Aorta (tissue), 5 donors: Measurements from ENCODE around the gene LRP1B. TPM values are rescaled to one million over a fixed set of nuclear protein-coding genes. Genes with fewer than 3 reads are reported as not detected.

ENCODE experiments used
- ATAC-seq: fragments of 200-7000 bp; cut with Tn5 transposase; one replicate; pipeline ENCODE4 v1.9.1; 2022; ENCODE audit warnings: moderate library complexity; ENCODE audit not compliant: low FRiP score
- DNase-seq, 2 donors: peaks; one replicate each; pipeline ENCODE4 v3.0.0-alpha.2; 2020
- H3K27ac ChIP-seq, 2 donors: one replicate each; pipeline ENCODE4 v1.5.1; 2013; ENCODE audit warnings: low read length in 2 of 2, mild to moderate bottlenecking in 2 of 2, moderate library complexity in 2 of 2, control low read depth in 1 of 2, inconsistent platforms in 1 of 2, low read depth in 1 of 2
- H3K27me3 ChIP-seq, 2 donors: one replicate each; pipeline ENCODE4 v1.6.1; 2013; ENCODE audit warnings: control low read depth in 1 of 2, low read length in 1 of 2, mild to moderate bottlenecking in 1 of 2, moderate library complexity in 1 of 2; ENCODE audit not compliant: insufficient read depth in 2 of 2, control insufficient read depth in 1 of 2
- H3K36me3 ChIP-seq, 2 donors: one replicate each; pipeline ENCODE4 v1.6.1; 2013; ENCODE audit warnings: control low read depth in 1 of 2, low read length in 1 of 2, mild to moderate bottlenecking in 1 of 2; ENCODE audit not compliant: insufficient read depth in 2 of 2, control insufficient read depth in 1 of 2
- H3K4me1 ChIP-seq, 2 donors: one replicate each; pipeline ENCODE4 v1.6.1; 2013; ENCODE audit warnings: low read length in 2 of 2, control low read depth in 1 of 2, mild to moderate bottlenecking in 1 of 2, moderate library complexity in 1 of 2; ENCODE audit not compliant: insufficient read depth in 2 of 2, control insufficient read depth in 1 of 2
- H3K4me3 ChIP-seq, 2 donors: one replicate each; pipeline ENCODE4 v1.5.1; 2013; ENCODE audit warnings: low read length in 2 of 2, control low read depth in 1 of 2, mild to moderate bottlenecking in 1 of 2
- H3K9me3 ChIP-seq: one replicate; pipeline ENCODE4 v1.6.1; 2013; ENCODE audit warnings: mild to moderate bottlenecking, low read length; ENCODE audit not compliant: control insufficient read depth
- WGBS, 2 donors: extraction: QIAGEN DNeasy Blood & Tissue Kit; methylation state at CpG; one replicate each; pipeline ENCODE4 v1.1.7; 2013; 5-methylcytosine and 5-hydroxymethylcytosine counted together
- intact Hi-C, 2 donors: fragments of 100-400 bp; cut with DNase I; formaldehyde crosslinking; loops; one replicate each; pipeline versions ENCODE4 v1.14.2 to v1.15.0; 2022
- polyA plus RNA-seq, 2 donors: library from polyadenylated mRNA; stranded (reverse); fragments of 200-250 nt; gene quantifications; one replicate each; pipeline ENCODE4 v1.2.3, GENCODE V29; 2013
- total RNA-seq, 2 donors: library from RNA; stranded (reverse); fragmentation: NEBNext Ultra II Directional; extraction: Animal tissue kit (Norgen Biotek cat#: 25700); gene quantifications; one replicate each; pipeline ENCODE4 v1.2.1, GENCODE V29; 2021
- donor health status: healthy with polysubstance abuse.
- donor health status: Bipolar disorder and iron deficiency.
- donor health status: DM: no; HTN: no; CAD: no.
- donor health status: DM: no; HTN: no; CAD: no.
- donor health status: DM: yes; HTN: yes; CAD: no.

LRP1B gene
- total and polyA plus RNA-seq, 4 donors, result 0.33 to 0.94 TPM; not detected in 2

- intact Hi-C loops, result no loop called here
- WGBS, 2 donors, result 80 to 85% methylated on average over 3 of the region's 3 CpGs
- no peaks in the 10 kb centered on the region for H3K9me3 ChIP-seq
- DNase-seq (no peak), ATAC-seq (no peak)
- H3K27ac ChIP-seq, result no peak overlapping the region
- no peaks in the 10 kb centered on the region for H3K36me3 ChIP-seq
- no peak overlapping the region for H3K4me3 ChIP-seq
- H3K27me3 ChIP-seq, result no peaks in the 10 kb centered on the region
- no peaks in the 10 kb centered on the region for H3K4me1 ChIP-seq
Measured at GRCh38 chr2:141647353-141647752, 483.5 kb downstream of the LRP1B start.

GRCh38 chr2:141641462-141641861 lies 489.4 kb downstream of the LRP1B start:
- H3K36me3 ChIP-seq, result no peaks in the 10 kb centered on the region
- no peaks in the 10 kb centered on the region for H3K4me1 ChIP-seq
- DNase-seq, result no peak
- no peak for ATAC-seq
- no peak overlapping the region for H3K4me3 ChIP-seq
- H3K27ac ChIP-seq, result no peak overlapping the region
- intact Hi-C loops, result no loop called here
- H3K9me3 ChIP-seq, result no peaks in the 10 kb centered on the region
- H3K27me3 ChIP-seq, result no peaks in the 10 kb centered on the region

- ATAC-seq (no peak), DNase-seq (no peak)
- H3K9me3 ChIP-seq, result no peaks in the 10 kb centered on the region
- H3K27ac ChIP-seq, result no peak overlapping the region
- intact Hi-C loops, result no loop called here
- WGBS, 2 donors, result 58 to 60% methylated on average over 3 of the region's 3 CpGs
- no peak overlapping the region for H3K4me3 ChIP-seq
- no peaks in the 10 kb centered on the region for H3K27me3 ChIP-seq
- H3K4me1 ChIP-seq, result no peaks in the 10 kb centered on the region
- H3K36me3 ChIP-seq, result no peaks in the 10 kb centered on the region
Measured at GRCh38 chr2:141639809-141640208, 491.0 kb downstream of the LRP1B start.

- no peak for DNase-seq
- ATAC-seq, result no peak
- intact Hi-C loops, result no loop called here
Measured at GRCh38 chr2:141633132-141633531, 497.7 kb downstream of the LRP1B start.

GRCh38 chr2:141630407-141630930 lies 500.3 kb downstream of the LRP1B start:
- no peaks in the 10 kb centered on the region for H3K36me3 ChIP-seq
- intact Hi-C loops, result no loop called here
- H3K4me1 ChIP-seq, result no peaks in the 10 kb centered on the region
- no peaks in the 10 kb centered on the region for H3K27me3 ChIP-seq
- ATAC-seq, result no peak
- H3K4me3 ChIP-seq, result no peak overlapping the region
- no peak overlapping the region for H3K27ac ChIP-seq
- no peaks in the 10 kb centered on the region for H3K9me3 ChIP-seq
- 68 to 69% methylated on average over 3 of the region's 3 CpGs for WGBS, 2 donors
- DNase-seq, result no peak

More at GRCh38 chr2:141633132-141633531, 497.7 kb downstream of the LRP1B start:
- Histone ChIP-seq H3K9me3 (no peaks in the 10 kb centered on the region), H3K4me3 (no peak overlapping the region), H3K27me3 (no peaks in the 10 kb centered on the region), H3K36me3 (no peaks in the 10 kb centered on the region), H3K4me1 (no peaks in the 10 kb centered on the region), H3K27ac (no peak overlapping the region)

GRCh38 chr2:141620372-141620771 lies 510.4 kb downstream of the LRP1B start:
- H3K27me3 ChIP-seq, result no peaks in the 10 kb centered on the region
- H3K9me3 ChIP-seq, result no peaks in the 10 kb centered on the region
- intact Hi-C loops, result no loop called here
- ATAC-seq, result no peak
- no peaks in the 10 kb centered on the region for H3K4me1 ChIP-seq
- DNase-seq, result no peak
- no peaks in the 10 kb centered on the region for H3K36me3 ChIP-seq
- H3K4me3 ChIP-seq, result no peak overlapping the region
- H3K27ac ChIP-seq, result no peak overlapping the region

- Histone ChIP-seq H3K27ac (no peak overlapping the region), H3K27me3 (no peaks in the 10 kb centered on the region), H3K9me3 (no peaks in the 10 kb centered on the region), H3K4me3 (no peak overlapping the region), H3K4me1 (no peaks in the 10 kb centered on the region), H3K36me3 (no peaks in the 10 kb centered on the region)
- no peak for ATAC-seq
- WGBS, 2 donors, result 87 to 91% methylated on average over 2 of the region's 2 CpGs
- intact Hi-C loops, result no loop called here
- no peak for DNase-seq
Measured at GRCh38 chr2:141618457-141618856, 512.4 kb downstream of the LRP1B start.

- no peaks in the 10 kb centered on the region for H3K27me3 ChIP-seq
- intact Hi-C loops, result no loop called here
- H3K4me3 ChIP-seq, result no peak overlapping the region
- no peaks in the 10 kb centered on the region for H3K4me1 ChIP-seq
- no peaks in the 10 kb centered on the region for H3K36me3 ChIP-seq
- 89 to 93% methylated on average over 1 of the region's 1 CpG for WGBS, 2 donors
- no peak overlapping the region for H3K27ac ChIP-seq
- DNase-seq (no peak), ATAC-seq (no peak)
- H3K9me3 ChIP-seq, result no peaks in the 10 kb centered on the region
Measured at GRCh38 chr2:141611981-141612380, 518.8 kb downstream of the LRP1B start.

GRCh38 chr2:141611176-141611571 lies 519.6 kb downstream of the LRP1B start:
- no peaks in the 10 kb centered on the region for H3K36me3 ChIP-seq
- no peak for ATAC-seq
- H3K27ac ChIP-seq, result no peak overlapping the region
- no peaks in the 10 kb centered on the region for H3K27me3 ChIP-seq
- no peak for DNase-seq
- no peak overlapping the region for H3K4me3 ChIP-seq
- intact Hi-C loops, result no loop called here
- WGBS, 2 donors, result 16 to 34% methylated on average over 1 of the region's 1 CpG
- no peaks in the 10 kb centered on the region for H3K9me3 ChIP-seq
- no peaks in the 10 kb centered on the region for H3K4me1 ChIP-seq
